ENCODE results near the gene GPRC5C. TPM values are rescaled to one million over a fixed set of nuclear protein-coding genes. Genes with fewer than 3 reads are reported as not detected.

Gene GPRC5C
- total RNA-seq, 4 donors from 2014 or later = 73.2 to 194 (median 163) TPM

GRCh38 chr17:74443516-74444296 is 11.8 kb downstream of the GPRC5C start:
- TF ChIP-seq CTCF (IDR thresholded peaks at IDR 0.05) (no peak), POLR2A (IDR thresholded peaks at IDR 0.05) (no peak)
- DNase-seq = no peak
- Histone ChIP-seq H3K4me1 (peaks cover 59 to 70% of the 10 kb centered on the region in 2 donors), H3K9me3 (no peaks in the 10 kb centered on the region), H3K27me3 (no peaks in the 10 kb centered on the region), H3K36me3 (peaks cover 10 to 14% of the 10 kb centered on the region in 2 donors), H3K27ac (peak overlapping the region; percentile 89 to 95 (median 92)), H3K4me3 (replicated peaks in 1 of 3) (peak overlapping the region in 1 of 3 donors; percentile 3)
- intact Hi-C loops (cut with DNase I) = no loop called here
- 67 to 85% methylated on average over 7 of the region's 8 CpGs for WGBS, 2 donors

- peaks cover 53 to 75% of the 10 kb centered on the region in 2 donors for H3K4me1 ChIP-seq
- DNase-seq = peak; percentile 33 to 35
- no peak overlapping the region for H3K4me3 ChIP-seq (replicated peaks in 1 of 3)
- WGBS, 2 donors = 43 to 46% methylated on average over 4 to 9 of the region's 12 CpGs
- intact Hi-C loops (cut with DNase I) = no loop called here
- H3K9me3 ChIP-seq = no peaks in the 10 kb centered on the region
- TF ChIP-seq CTCF (IDR thresholded peaks at IDR 0.05) = no peak
- TF ChIP-seq POLR2A (IDR thresholded peaks at IDR 0.05) = no peak
- H3K27me3 ChIP-seq = no peaks in the 10 kb centered on the region
- peak overlapping the region; percentile 89 to 95 (median 92) for H3K27ac ChIP-seq
- H3K36me3 ChIP-seq = peaks cover 10 to 14% of the 10 kb centered on the region in 2 donors
Measured at GRCh38 chr17:74444406-74444805, 12.5 kb downstream of the GPRC5C start.

GRCh38 chr17:74445158-74445557 is 13.3 kb downstream of the GPRC5C start:
- H3K4me1 ChIP-seq = peaks cover 53 to 83% of the 10 kb centered on the region in 2 donors

GRCh38 chr17:74446551-74447500 is 14.9 kb downstream of the GPRC5C start:
- TF ChIP-seq CTCF (IDR thresholded peaks at IDR 0.05) = no peak
- no peak for TF ChIP-seq POLR2A (IDR thresholded peaks at IDR 0.05)
- Histone ChIP-seq H3K4me3 (replicated peaks in 1 of 3) (no peak overlapping the region), H3K4me1 (peaks cover 52 to 84% of the 10 kb centered on the region in 2 donors), H3K36me3 (no peaks in the 10 kb centered on the region), H3K9me3 (no peaks in the 10 kb centered on the region), H3K27ac (peak overlapping the region; percentile 65 to 92 (median 89)), H3K27me3 (no peaks in the 10 kb centered on the region)
- 55 to 62% methylated on average over 4 to 17 of the region's 31 CpGs for WGBS, 2 donors
- peak; percentile 68 to 79 for DNase-seq
- intact Hi-C loops (cut with DNase I) = no loop called here

More at GRCh38 chr17:74445158-74445557, 13.3 kb downstream of the GPRC5C start:
- no peak for TF ChIP-seq POLR2A (IDR thresholded peaks at IDR 0.05)
- no peak for TF ChIP-seq CTCF (IDR thresholded peaks at IDR 0.05)
- intact Hi-C loops (cut with DNase I) = no loop called here
- Histone ChIP-seq H3K4me3 (replicated peaks in 1 of 3) (no peak overlapping the region), H3K27me3 (no peaks in the 10 kb centered on the region), H3K27ac (peak overlapping the region; percentile 89 to 95 (median 92)), H3K9me3 (no peaks in the 10 kb centered on the region), H3K36me3 (peaks cover 8 to 9% of the 10 kb centered on the region in 2 donors)
- no peak for DNase-seq
- 69 to 82% methylated on average over 7 of the region's 7 CpGs for WGBS, 2 donors
